Heart left ventricle (tissue), 16 donors: ENCODE results near the gene ACSL3. TPM values are rescaled to one million over a fixed set of nuclear protein-coding genes. Genes with fewer than 3 reads are reported as not detected.

Source experiments
- ATAC-seq, 4 donors: fragments of 200-7000 bp; cut with Tn5 transposase; one replicate each; pipeline ENCODE4 v1.9.1; 2020 to 2022; ENCODE audit warnings: moderate library complexity in 4 of 4, mild to moderate bottlenecking in 3 of 4, moderate number of reproducible peaks in 1 of 4
- DNase-seq, 5 donors: peaks; one replicate each; pipeline ENCODE4 v3.0.0-alpha.2; 2020
- H3K27ac ChIP-seq, 12 donors: fragments of 200-600 bp; sonication (generic) in 4 of 12; one replicate each; pipeline versions ENCODE4 v1.5.0 to v1.8.0; 2016 to 2022; ENCODE audit warnings: mild to moderate bottlenecking in 2 of 12
- H3K27me3 ChIP-seq, 9 donors: fragments of 200-600 bp; sonication (generic) in 2 of 9; one replicate each; pipeline versions ENCODE4 v1.5.1 to v1.8.0; 2016 to 2022; ENCODE audit warnings: mild to moderate bottlenecking in 3 of 9
- H3K36me3 ChIP-seq, 9 donors: fragments of 200-600 bp; sonication (generic) in 2 of 9; one replicate each; pipeline versions ENCODE4 v1.5.0 to v1.8.0; 2018 to 2022; ENCODE audit warnings: mild to moderate bottlenecking in 2 of 9
- H3K4me1 ChIP-seq, 12 donors: fragments of 200-600 bp; sonication (generic) in 4 of 12; one replicate each; pipeline versions ENCODE4 v1.5.0 to v1.8.0; 2016 to 2022; ENCODE audit warnings: mild to moderate bottlenecking in 3 of 12
- H3K4me3 ChIP-seq, 12 donors: fragments of 200-600 bp; sonication (generic) in 4 of 12; one replicate each; pipeline versions ENCODE4 v1.5.0 to v1.8.0; 2017 to 2022; ENCODE audit warnings: mild to moderate bottlenecking in 9 of 12, moderate library complexity in 4 of 12
- H3K9me3 ChIP-seq, 12 donors: fragments of 200-600 bp; sonication (generic) in 4 of 12; one replicate each; pipeline versions ENCODE4 v1.5.0 to v1.8.0; 2016 to 2022; ENCODE audit warnings: mild to moderate bottlenecking in 1 of 12
- CTCF ChIP-seq, 12 donors: fragments of 200-600 bp; sonication (generic) in 4 of 12; IDR thresholded peaks; one replicate each; pipeline versions ENCODE4 v1.5.0 to v1.8.0; 2018 to 2022; ENCODE audit warnings: antibody characterized with exemption in 12 of 12, mild to moderate bottlenecking in 5 of 12
- POLR2A ChIP-seq, 2 donors: fragments of 450-650 bp; IDR thresholded peaks; one replicate each; pipeline ENCODE4 v1.6.1; 2017; ENCODE audit warnings: antibody characterized with exemption in 2 of 2, mild to moderate bottlenecking in 2 of 2, moderate library complexity in 2 of 2
- WGBS, 4 donors: extraction: QIAGEN DNeasy Blood & Tissue Kit in 2 of 4; methylation state at CpG; one replicate each; pipeline versions ENCODE4 v1.1.5 to v1.1.7; 2013 to 2018; 5-methylcytosine and 5-hydroxymethylcytosine counted together
- intact Hi-C, 10 donors: fragments of 100-400 bp; cut with DNase I; formaldehyde crosslinking; loops; one replicate each; pipeline versions ENCODE4 v1.11.1 to v1.14.2; 2022
- long read RNA-seq, 3 donors: library from polyadenylated mRNA; unstranded; transcript quantifications; one replicate each; pipeline ENCODE4 v2.0.0, GENCODE V29; 2020 to 2021
- polyA plus RNA-seq, 2 donors: library from polyadenylated mRNA; stranded (reverse); fragments of 200-250 nt; gene quantifications; one replicate each; pipeline ENCODE4 v1.2.3, GENCODE V29; 2013
- total RNA-seq, 9 donors: library from RNA; depleted of rRNA in 2 of 9; stranded (reverse); fragments of >200 nt in 2 of 9; fragmentation: NEBNext Ultra II Directional in 3 of 9; extraction: Animal tissue kit (Norgen Biotek cat#: 25700) in 3 of 9; gene quantifications; one replicate each; pipeline versions ENCODE4 v1.1.0 to v1.2.4, GENCODE V29; 2016 to 2023
- donor health status: ischemic (EF 13 %, LVEDD 7.1; RV severe dilation, severe dysfunction).
- donor health status: healthy with polysubstance abuse.
- donor health status: DM: no; HTN: yes; CAD: no.
- donor health status: DM: no; HTN: no; CAD: no.
- donor health status: ischemic (EF 25% LVEDD 6.9; RV normal size, moderate dysfunction).
- donor health status: ischemic (EF 25% LVEDD 5.7; RV mildly dilated, moderate dysfunction).
- donor health status: healthy.
- donor health status: DM: yes; HTN: yes; CAD: no.
- donor health status: ischemic (EF 35%, LVEDD 5.7; RV mildly dilated, moderate dysfunction).
- donor health status: nonischemic (EF 11% LVEDD 7.7; RV severe dilation, severe dysfunction).
- donor health status: DM: yes; HTN: yes; CAD: no.
- donor health status: PGD.
- donor health status: ischemic (EF 29% LVEDD 5.4; RV normal size, mild dysfunction).
- donor health status: nonischemic (EF 23%, LVEDD 6.1; RV moderate dilation, normal function).

ACSL3 gene
- total RNA-seq (10 to 100 TPM; 44.5 to 56.8 (median 52.4) TPM), polyA plus RNA-seq (10 to 100 TPM; 12.0 to 30.8 TPM)
- long read RNA-seq, donor 1, full-length matches to known transcripts: 67 of 82 reads
- long read RNA-seq, donor 1, partial matches to known transcripts: 7 of 82 reads
- long read RNA-seq, donor 1, other reads (novel, unspliced or antisense): 8 of 82 reads
- long read RNA-seq, donor 2, full-length matches to known transcripts: 123 of 182 reads
- long read RNA-seq, donor 2, partial matches to known transcripts: 34 of 182 reads
- long read RNA-seq, donor 2, other reads (novel, unspliced or antisense): 25 of 182 reads
- long read RNA-seq, donor 3, full-length matches to known transcripts: 77 of 98 reads
- long read RNA-seq, donor 3, partial matches to known transcripts: 9 of 98 reads
- long read RNA-seq, donor 3, other reads (novel, unspliced or antisense): 12 of 98 reads

- no peaks in the 10 kb centered on the region for H3K9me3 ChIP-seq
- no peaks in the 10 kb centered on the region for H3K27me3 ChIP-seq
- WGBS, 4 donors: 0 to 1% (median 0%) methylated on average over 43 to 99 of the region's 99 CpGs
- peak in 4 of 12 donors; percentile 20 to 45 (median 27) for TF ChIP-seq CTCF (IDR thresholded peaks at IDR 0.05)
- TF ChIP-seq POLR2A (IDR thresholded peaks at IDR 0.05): peak; percentile 93 to 99
- intact Hi-C loops: loop anchor here in 9 of 10 donors (1.0 to 10.0 kb wide), 10 partner anchors 41 to 169 kb away; no protein-coding TSS in a partner anchor
- H3K4me1 ChIP-seq: peaks cover 7 to 54% (median 41%) of the 10 kb centered on the region in 12 donors
- peak within 1 kb of the TSS; percentile 93 to 100 (median 98) for H3K27ac ChIP-seq
- H3K36me3 ChIP-seq: no peaks in the 10 kb centered on the region
- ATAC-seq: peak; percentile 89 to 99 (median 96)
- H3K4me3 ChIP-seq: peak within 1 kb of the TSS; percentile 74 to 99 (median 93)
- DNase-seq: peak; percentile 97 to 99 (median 98)
Measured at GRCh38 chr2:222860740-222861410, at the start of gene ACSL3. Gene ACSL3, plus strand, starts transcription at chr2:222861036. Its CDS starts 47,737 bp downstream, at chr2:222908773.

- ATAC-seq (no peak), DNase-seq (no peak)
- no peak overlapping the region for H3K4me3 ChIP-seq
Measured at GRCh38 chr2:222811828-222812227, 49.0 kb upstream of the ACSL3 start.

GRCh38 chr2:222813177-222813843, 47.5 kb upstream of the ACSL3 start:
- no peak overlapping the region for H3K27ac ChIP-seq
- intact Hi-C loops: loop anchor here in 1 of 10 donors (5.0 kb wide), 1 partner anchor 44 kb away; no protein-coding TSS in a partner anchor
- TF ChIP-seq POLR2A (IDR thresholded peaks at IDR 0.05) (no peak), CTCF (IDR thresholded peaks at IDR 0.05) (no peak)

More at GRCh38 chr2:222811828-222812227, 49.0 kb upstream of the ACSL3 start:
- Histone ChIP-seq H3K36me3 (no peaks in the 10 kb centered on the region), H3K27me3 (no peaks in the 10 kb centered on the region), H3K9me3 (no peaks in the 10 kb centered on the region), H3K27ac (no peak overlapping the region), H3K4me1 (peaks cover 0 to 10% (median 0%) of the 10 kb centered on the region in 12 donors)
- 99 to 100% (median 100%) methylated on average over 1 of the region's 1 CpG for WGBS, 4 donors
- intact Hi-C loops: loop anchor here in 1 of 10 donors (5.0 kb wide), 1 partner anchor 45 kb away; no protein-coding TSS in a partner anchor
- TF ChIP-seq CTCF (IDR thresholded peaks at IDR 0.05) (no peak), POLR2A (IDR thresholded peaks at IDR 0.05) (no peak)

More at GRCh38 chr2:222813177-222813843, 47.5 kb upstream of the ACSL3 start:
- Histone ChIP-seq H3K27me3 (no peaks in the 10 kb centered on the region), H3K36me3 (no peaks in the 10 kb centered on the region), H3K9me3 (no peaks in the 10 kb centered on the region), H3K4me3 (no peak overlapping the region), H3K4me1 (peaks cover 0 to 8% (median 0%) of the 10 kb centered on the region in 12 donors)
- DNase-seq: no peak
- WGBS, 4 donors: 56 to 70% (median 62%) methylated on average over 6 of the region's 6 CpGs
- ATAC-seq: no peak
